ENCODE data around the gene FTO. TPM values are rescaled to one million over a fixed set of nuclear protein-coding genes. Genes with fewer than 3 reads are reported as not detected.

The FTO gene
- total and polyA plus RNA-seq, 2 of the 8 experiments (the other 6 are each of a cell fraction or from before 2014, with no cell fraction given), result 34.5 to 59.8 TPM

DNA sequence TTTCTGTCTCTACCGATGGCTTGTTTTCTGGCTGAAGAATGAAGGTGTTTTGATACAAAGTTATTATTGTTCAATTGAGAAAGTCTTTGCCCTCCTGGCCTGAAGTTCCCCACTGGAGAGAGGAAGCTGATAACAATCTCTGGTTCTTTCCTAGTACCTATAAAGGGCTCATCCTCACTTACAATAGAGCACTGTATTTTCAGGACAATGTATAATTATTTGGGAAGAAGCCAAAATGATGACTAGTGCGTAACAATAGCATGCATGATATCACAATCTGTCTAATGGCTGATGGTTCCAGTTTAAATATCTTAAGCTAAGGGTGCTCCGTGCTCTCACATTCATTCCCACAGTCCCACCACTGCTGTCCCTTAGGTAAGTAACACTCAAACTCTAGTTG is 351.9 kb downstream of the FTO start:
- no peaks in the 10 kb centered on the region; a peak in 1 of 7 replicates for H3K27me3 ChIP-seq (replicated peaks in 1 of 4; ENCODE audit: control insufficient read depth in 3 of 4, extremely low read depth in 1 of 4, insufficient read depth in 3 of 4, low read length in 3 of 4)
- FAIRE-seq (no peak), DNase-seq (ENCODE audit: low read depth in 1 of 2, low spot score in 2 of 2) (no peak)
- H3K56ac ChIP-seq (replicated peaks; ENCODE audit: insufficient read length, low read depth, low read length), result no peak overlapping the region
- no peak overlapping the region for H2AK5ac ChIP-seq (ENCODE audit: low read depth, low read length)
- H3K18ac ChIP-seq (ENCODE audit: extremely low read depth, low read length), result no peak overlapping the region
- H3K4me2 ChIP-seq (ENCODE audit: insufficient read depth in 1 of 2, low read depth in 2 of 2, low read length in 2 of 2), result no peak overlapping the region
- no peaks in the 10 kb centered on the region for H3K9me3 ChIP-seq (ENCODE audit: insufficient read depth in 2 of 2, low read depth in 1 of 2, low read length in 1 of 2)
- no peaks in the 10 kb centered on the region for H3K36me3 ChIP-seq (ENCODE audit: control insufficient read depth in 2 of 4, insufficient read depth in 4 of 4, low read length in 3 of 4)
- ChIA-PET CTCF (ENCODE audit: partially characterized antibody) (no interaction called here), POLR2A (ENCODE audit: partially characterized antibody) (no interaction called here)
- H3K23me2 ChIP-seq (ENCODE audit: low read depth, low read length), result no peaks in the 10 kb centered on the region
- no peak overlapping the region for H4K5ac ChIP-seq (ENCODE audit: insufficient read length, low read depth, low read length)
- H3K79me1 ChIP-seq (ENCODE audit: low read depth, low read length), result no peaks in the 10 kb centered on the region
- no peak for TF ChIP-seq SIN3A (conservative IDR thresholded peaks at IDR 0.05 in 1 of 2, IDR thresholded peaks at IDR 0.05 in 1 of 2; ENCODE audit: low read depth in 1 of 2, low read length in 2 of 2)
- TF ChIP-seq SAP30 (IDR thresholded peaks at IDR 0.05; ENCODE audit: insufficient read depth, insufficient replicate concordance, low read length), result no peak
- TF ChIP-seq POLR2A (IDR thresholded peaks at IDR 0.05; ENCODE audit: control extremely low read depth in 1 of 2, low read depth in 2 of 2, low read length in 2 of 2), result no peak
- no peak for TF ChIP-seq POU5F1 (IDR thresholded peaks at IDR 0.05; ENCODE audit: low read depth, low read length)
- TF ChIP-seq PHF8 (conservative IDR thresholded peaks at IDR 0.05; ENCODE audit: low read depth, low read length), result no peak
- no peak for TF ChIP-seq BRCA1 (IDR thresholded peaks at IDR 0.05; ENCODE audit: low read depth, low read length)
- TF ChIP-seq CEBPB (IDR thresholded peaks at IDR 0.05; ENCODE audit: low read depth, low read length), result no peak
- H3K27ac ChIP-seq (ENCODE audit: low read depth, low read length), result no peak overlapping the region
- no peak overlapping the region for H2BK5ac ChIP-seq (ENCODE audit: low read depth, low read length)
- no peaks in the 10 kb centered on the region for H3K79me2 ChIP-seq (ENCODE audit: control insufficient read depth in 1 of 2, insufficient read depth in 2 of 2, low read length in 2 of 2)
- H2BK120ac ChIP-seq (replicated peaks; ENCODE audit: low read depth, low read length), result no peak overlapping the region
- WGBS, 2 experiments (ENCODE audit: extremely low coverage in 1 of 2, insufficient coverage in 1 of 2, insufficient read length in 1 of 2, insufficient replicate concordance in 2 of 2, low coverage in 1 of 2, low lambda C conversion rate in 2 of 2, missing lambda C conversion rate in 1 of 2), result 98% methylated on average over 3 of the region's 3 CpGs; no CpG with 5 or more reads in 1 of the 2 experiments
- H2BK12ac ChIP-seq (ENCODE audit: low read depth, low read length), result no peak overlapping the region
- no peak overlapping the region for H2BK15ac ChIP-seq (ENCODE audit: low read length)
- H4K8ac ChIP-seq (ENCODE audit: extremely low read depth, insufficient read depth, low read length), result no peak overlapping the region
- H3K9ac ChIP-seq (replicated peaks in 1 of 4; ENCODE audit: extremely low read depth in 1 of 4, low read depth in 3 of 4, low read length in 3 of 4), result no peak overlapping the region
- H3K4ac ChIP-seq (replicated peaks; ENCODE audit: insufficient read length, low read depth, low read length), result no peak overlapping the region
- H3K23ac ChIP-seq (ENCODE audit: insufficient read length), result no peak overlapping the region
- H4K91ac ChIP-seq (replicated peaks; ENCODE audit: insufficient read length, low read length), result no peak overlapping the region
- no peaks in the 10 kb centered on the region for H4K20me1 ChIP-seq (replicated peaks in 1 of 2; ENCODE audit: control insufficient read depth in 1 of 2, insufficient read depth in 2 of 2, low read length in 2 of 2)
- H3K4me1 ChIP-seq (replicated peaks in 1 of 4; ENCODE audit: control insufficient read depth in 3 of 4, insufficient read depth in 4 of 4, low read length in 3 of 4), result peaks cover 9 to 22% (median 19%) of the 10 kb centered on the region in 4 experiments; a peak in 6 of 7 replicates
- H2BK20ac ChIP-seq (ENCODE audit: low read length), result no peak overlapping the region
- no peak overlapping the region for H2AFZ ChIP-seq (ENCODE audit: low read length)
- no peak overlapping the region for H3K14ac ChIP-seq (ENCODE audit: insufficient read length)
- H3K4me3 ChIP-seq (ENCODE audit: extremely low read depth in 1 of 4, insufficient read depth in 2 of 4, low read depth in 3 of 4, low read length in 4 of 4), result no peak overlapping the region

Measured in H1 (cell line).